Measurements from ENCODE around the gene FSTL5. TPM values are rescaled to one million over a fixed set of nuclear protein-coding genes. Genes with fewer than 3 reads are reported as not detected.

FSTL5 gene
- total and polyA plus RNA-seq, 4 donors, result 0.01 to 0.08 TPM; not detected in 2

DNA sequence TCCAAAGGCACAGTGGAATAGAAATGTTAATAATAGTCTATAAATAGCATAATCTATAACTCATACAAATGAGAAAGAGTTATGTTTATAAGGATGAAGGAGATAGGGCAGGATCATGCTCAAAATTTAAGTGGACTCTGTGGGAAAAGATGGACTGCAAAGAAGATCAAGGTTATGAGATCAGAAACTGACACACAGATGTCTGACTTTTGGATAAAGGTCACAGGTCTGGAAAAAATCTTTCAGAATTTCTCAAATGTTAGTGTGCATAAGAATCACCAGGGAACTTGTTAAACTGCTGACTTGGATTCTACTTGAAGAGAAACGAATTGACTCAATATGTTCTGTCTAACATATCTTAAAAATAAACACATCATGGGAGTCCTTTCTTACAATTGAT is 104.1 kb downstream of the FSTL5 start:
- no peaks in the 10 kb centered on the region for H3K27me3 ChIP-seq (ENCODE audit: control insufficient read depth in 4 of 4, insufficient read depth in 4 of 4, low read length in 3 of 4)
- H3K9ac ChIP-seq (ENCODE audit: low read depth in 1 of 2, low read length in 2 of 2), result no peak overlapping the region
- no peaks in the 10 kb centered on the region for H3K36me3 ChIP-seq (ENCODE audit: control insufficient read depth in 4 of 4, insufficient read depth in 3 of 4, low read depth in 1 of 4, low read length in 3 of 4)
- no peaks in the 10 kb centered on the region for H3K9me3 ChIP-seq (ENCODE audit: control insufficient read depth in 4 of 4, low read length in 3 of 4)
- no peaks in the 10 kb centered on the region for H3K4me1 ChIP-seq (ENCODE audit: control insufficient read depth in 4 of 4, insufficient read depth in 4 of 4, low read length in 3 of 4)
- no peak for TF ChIP-seq HNF4A (conservative IDR thresholded peaks at IDR 0.05)
- TF ChIP-seq EGR1 (IDR thresholded peaks at IDR 0.05; ENCODE audit: low read depth in 2 of 2), result no peak
- TF ChIP-seq SP1 (IDR thresholded peaks at IDR 0.05), result no peak
- no peak for TF ChIP-seq NR2F2 (IDR thresholded peaks at IDR 0.05)
- TF ChIP-seq, protein P1, sequence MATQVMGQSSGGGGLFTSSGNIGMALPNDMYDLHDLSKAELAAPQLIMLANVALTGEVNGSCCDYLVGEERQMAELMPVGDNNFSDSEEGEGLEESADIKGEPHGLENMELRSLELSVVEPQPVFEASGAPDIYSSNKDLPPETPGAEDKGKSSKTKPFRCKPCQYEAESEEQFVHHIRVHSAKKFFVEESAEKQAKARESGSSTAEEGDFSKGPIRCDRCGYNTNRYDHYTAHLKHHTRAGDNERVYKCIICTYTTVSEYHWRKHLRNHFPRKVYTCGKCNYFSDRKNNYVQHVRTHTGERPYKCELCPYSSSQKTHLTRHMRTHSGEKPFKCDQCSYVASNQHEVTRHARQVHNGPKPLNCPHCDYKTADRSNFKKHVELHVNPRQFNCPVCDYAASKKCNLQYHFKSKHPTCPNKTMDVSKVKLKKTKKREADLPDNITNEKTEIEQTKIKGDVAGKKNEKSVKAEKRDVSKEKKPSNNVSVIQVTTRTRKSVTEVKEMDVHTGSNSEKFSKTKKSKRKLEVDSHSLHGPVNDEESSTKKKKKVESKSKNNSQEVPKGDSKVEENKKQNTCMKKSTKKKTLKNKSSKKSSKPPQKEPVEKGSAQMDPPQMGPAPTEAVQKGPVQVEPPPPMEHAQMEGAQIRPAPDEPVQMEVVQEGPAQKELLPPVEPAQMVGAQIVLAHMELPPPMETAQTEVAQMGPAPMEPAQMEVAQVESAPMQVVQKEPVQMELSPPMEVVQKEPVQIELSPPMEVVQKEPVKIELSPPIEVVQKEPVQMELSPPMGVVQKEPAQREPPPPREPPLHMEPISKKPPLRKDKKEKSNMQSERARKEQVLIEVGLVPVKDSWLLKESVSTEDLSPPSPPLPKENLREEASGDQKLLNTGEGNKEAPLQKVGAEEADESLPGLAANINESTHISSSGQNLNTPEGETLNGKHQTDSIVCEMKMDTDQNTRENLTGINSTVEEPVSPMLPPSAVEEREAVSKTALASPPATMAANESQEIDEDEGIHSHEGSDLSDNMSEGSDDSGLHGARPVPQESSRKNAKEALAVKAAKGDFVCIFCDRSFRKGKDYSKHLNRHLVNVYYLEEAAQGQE (IDR thresholded peaks at IDR 0.05), result no peak
- TF ChIP-seq RAD21 (IDR thresholded peaks at IDR 0.05), result no peak
- TF ChIP-seq, protein P2, sequence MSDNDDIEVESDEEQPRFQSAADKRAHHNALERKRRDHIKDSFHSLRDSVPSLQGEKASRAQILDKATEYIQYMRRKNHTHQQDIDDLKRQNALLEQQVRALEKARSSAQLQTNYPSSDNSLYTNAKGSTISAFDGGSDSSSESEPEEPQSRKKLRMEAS (IDR thresholded peaks at IDR 0.05), result no peak
- TF ChIP-seq FOXA1 (IDR thresholded peaks at IDR 0.05), result no peak
- TF ChIP-seq, protein P3, sequence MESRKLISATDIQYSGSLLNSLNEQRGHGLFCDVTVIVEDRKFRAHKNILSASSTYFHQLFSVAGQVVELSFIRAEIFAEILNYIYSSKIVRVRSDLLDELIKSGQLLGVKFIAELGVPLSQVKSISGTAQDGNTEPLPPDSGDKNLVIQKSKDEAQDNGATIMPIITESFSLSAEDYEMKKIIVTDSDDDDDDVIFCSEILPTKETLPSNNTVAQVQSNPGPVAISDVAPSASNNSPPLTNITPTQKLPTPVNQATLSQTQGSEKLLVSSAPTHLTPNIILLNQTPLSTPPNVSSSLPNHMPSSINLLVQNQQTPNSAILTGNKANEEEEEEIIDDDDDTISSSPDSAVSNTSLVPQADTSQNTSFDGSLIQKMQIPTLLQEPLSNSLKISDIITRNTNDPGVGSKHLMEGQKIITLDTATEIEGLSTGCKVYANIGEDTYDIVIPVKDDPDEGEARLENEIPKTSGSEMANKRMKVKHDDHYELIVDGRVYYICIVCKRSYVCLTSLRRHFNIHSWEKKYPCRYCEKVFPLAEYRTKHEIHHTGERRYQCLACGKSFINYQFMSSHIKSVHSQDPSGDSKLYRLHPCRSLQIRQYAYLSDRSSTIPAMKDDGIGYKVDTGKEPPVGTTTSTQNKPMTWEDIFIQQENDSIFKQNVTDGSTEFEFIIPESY (IDR thresholded peaks at IDR 0.05), result no peak
- DNase-seq (ENCODE audit: low spot score), result no peak
- H3K27ac ChIP-seq (ENCODE audit: low read depth in 1 of 2, low read length in 2 of 2), result no peak overlapping the region
- 29% methylated on average over 1 of the region's 1 CpG for WGBS
- no peak overlapping the region for H3K4me3 ChIP-seq (ENCODE audit: low read depth in 1 of 3, low read length in 3 of 3)

GRCh38 chr4:162056990-162057389 is 106.8 kb downstream of the FSTL5 start:
- WGBS, result 48% methylated on average over 8 of the region's 8 CpGs
- DNase-seq (ENCODE audit: low spot score), result no peak
- Histone ChIP-seq H3K27ac (ENCODE audit: low read depth in 1 of 2, low read length in 2 of 2) (no peak overlapping the region), H3K4me3 (ENCODE audit: low read depth in 1 of 3, low read length in 3 of 3) (no peak overlapping the region), H3K4me1 (ENCODE audit: control insufficient read depth in 4 of 4, insufficient read depth in 4 of 4, low read length in 3 of 4) (no peaks in the 10 kb centered on the region), H3K27me3 (ENCODE audit: control insufficient read depth in 4 of 4, insufficient read depth in 4 of 4, low read length in 3 of 4) (no peaks in the 10 kb centered on the region), H3K9me3 (ENCODE audit: control insufficient read depth in 4 of 4, low read length in 3 of 4) (no peaks in the 10 kb centered on the region), H3K9ac (ENCODE audit: low read depth in 1 of 2, low read length in 2 of 2) (no peak overlapping the region), H3K36me3 (ENCODE audit: control insufficient read depth in 4 of 4, insufficient read depth in 3 of 4, low read depth in 1 of 4, low read length in 3 of 4) (no peaks in the 10 kb centered on the region)
- TF ChIP-seq HNF4G (IDR thresholded peaks at IDR 0.05) (no peak), SP1 (IDR thresholded peaks at IDR 0.05) (no peak), EGR1 (IDR thresholded peaks at IDR 0.05; ENCODE audit: low read depth in 2 of 2) (no peak), TAF1 (conservative IDR thresholded peaks at IDR 0.05) (no peak)
- TF ChIP-seq, protein P4, sequence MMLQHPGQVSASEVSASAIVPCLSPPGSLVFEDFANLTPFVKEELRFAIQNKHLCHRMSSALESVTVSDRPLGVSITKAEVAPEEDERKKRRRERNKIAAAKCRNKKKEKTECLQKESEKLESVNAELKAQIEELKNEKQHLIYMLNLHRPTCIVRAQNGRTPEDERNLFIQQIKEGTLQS (IDR thresholded peaks at IDR 0.05), result no peak
- TF ChIP-seq, protein P2 (IDR thresholded peaks at IDR 0.05), result no peak
- TF ChIP-seq, protein P1 (IDR thresholded peaks at IDR 0.05), result no peak
